ENCODE data around the gene OR6M1.

DNA sequence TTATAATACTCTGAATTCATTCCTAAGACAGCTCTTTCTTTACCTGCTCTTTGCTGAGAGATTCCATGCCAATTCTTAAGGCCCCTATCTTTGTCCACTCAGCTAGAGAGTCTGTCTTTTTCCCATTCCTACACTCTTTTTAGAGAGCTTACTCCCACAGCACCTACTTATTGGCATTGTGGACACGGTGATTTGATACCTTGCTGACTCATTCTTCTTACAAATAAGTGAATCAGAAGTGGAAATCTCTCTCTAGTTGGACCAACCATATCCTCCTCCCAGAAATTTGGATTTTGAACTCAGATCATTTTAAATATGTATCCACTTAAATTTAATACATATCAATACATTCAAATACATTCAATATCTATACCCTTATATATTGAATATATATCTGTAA is 32.5 kb upstream of the OR6M1 start:
- TF ChIP-seq, protein P1, sequence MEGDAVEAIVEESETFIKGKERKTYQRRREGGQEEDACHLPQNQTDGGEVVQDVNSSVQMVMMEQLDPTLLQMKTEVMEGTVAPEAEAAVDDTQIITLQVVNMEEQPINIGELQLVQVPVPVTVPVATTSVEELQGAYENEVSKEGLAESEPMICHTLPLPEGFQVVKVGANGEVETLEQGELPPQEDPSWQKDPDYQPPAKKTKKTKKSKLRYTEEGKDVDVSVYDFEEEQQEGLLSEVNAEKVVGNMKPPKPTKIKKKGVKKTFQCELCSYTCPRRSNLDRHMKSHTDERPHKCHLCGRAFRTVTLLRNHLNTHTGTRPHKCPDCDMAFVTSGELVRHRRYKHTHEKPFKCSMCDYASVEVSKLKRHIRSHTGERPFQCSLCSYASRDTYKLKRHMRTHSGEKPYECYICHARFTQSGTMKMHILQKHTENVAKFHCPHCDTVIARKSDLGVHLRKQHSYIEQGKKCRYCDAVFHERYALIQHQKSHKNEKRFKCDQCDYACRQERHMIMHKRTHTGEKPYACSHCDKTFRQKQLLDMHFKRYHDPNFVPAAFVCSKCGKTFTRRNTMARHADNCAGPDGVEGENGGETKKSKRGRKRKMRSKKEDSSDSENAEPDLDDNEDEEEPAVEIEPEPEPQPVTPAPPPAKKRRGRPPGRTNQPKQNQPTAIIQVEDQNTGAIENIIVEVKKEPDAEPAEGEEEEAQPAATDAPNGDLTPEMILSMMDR (IDR thresholded peaks at IDR 0.05): no peak
- no peak for TF ChIP-seq EP300 (IDR thresholded peaks at IDR 0.05)

Measured in tibial nerve (tissue), 4 donors.